ENCODE results near the gene COASY.

- TF ChIP-seq ZNF274 (IDR thresholded peaks at IDR 0.05; ENCODE audit: low read depth, low read length), result no peak
- no peak for TF ChIP-seq SUZ12 (IDR thresholded peaks at IDR 0.05; ENCODE audit: extremely low read depth, insufficient read depth, insufficient read length)
These were observed 47.7 kb upstream of the COASY start for GRCh38 chr17:42514279-42514678.
